ENCODE data around the gene MAP3K15. TPM values are rescaled to one million over a fixed set of nuclear protein-coding genes. Genes with fewer than 3 reads are reported as not detected.
"Not testable (repeated sequence)": the region's sequence is repeated elsewhere in the genome, so short reads cannot be mapped to it uniquely, and the experiment has no call there.

MAP3K15 gene
- total RNA-seq, 2 donors from 2014 or later = 0.15 TPM; not detected in 1

DNA sequence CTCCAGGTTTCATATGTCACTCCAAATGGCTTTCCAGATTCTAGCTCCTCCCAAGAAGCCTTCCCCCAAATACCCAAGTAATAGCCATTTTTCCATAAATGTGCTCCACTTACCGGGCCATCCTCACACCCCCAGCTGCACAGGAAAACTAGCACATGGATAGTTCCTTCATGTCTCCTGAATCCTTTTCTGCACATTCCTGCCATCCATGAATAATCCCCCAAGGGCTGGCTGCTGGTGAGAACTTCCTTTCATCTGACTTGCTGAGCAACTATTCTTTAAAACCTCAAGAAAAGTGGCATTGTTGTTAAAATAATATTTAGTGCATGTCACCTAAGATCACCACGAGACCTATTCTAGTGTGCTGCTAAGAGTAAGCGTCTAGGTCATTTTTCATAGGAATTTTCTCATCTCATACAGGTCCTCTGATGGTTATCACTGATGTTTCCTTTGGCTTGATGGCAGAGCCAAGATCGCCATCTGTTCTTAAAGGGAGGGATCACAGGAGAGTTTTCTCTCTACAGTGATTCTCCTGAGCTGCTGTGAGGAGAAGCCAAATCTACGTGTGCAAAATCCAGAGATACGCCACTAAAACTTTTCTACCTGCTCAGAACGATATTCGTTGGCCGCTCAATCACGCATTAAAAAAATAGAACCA, 71.3 kb downstream of the MAP3K15 start:
- DNase-seq (no peak), ATAC-seq (no peak)
- intact Hi-C loops (cut with DNase I) = no loop called here

GRCh38 chrX:19440713-19441112, 74.6 kb downstream of the MAP3K15 start:
- intact Hi-C loops (cut with DNase I) = no loop called here
- no peak for ATAC-seq

GRCh38 chrX:19422661-19423060, 92.6 kb downstream of the MAP3K15 start:
- intact Hi-C loops (cut with DNase I); ATAC-seq; DNase-seq: not testable (repeated sequence)

More at GRCh38 chrX:19440713-19441112, 74.6 kb downstream of the MAP3K15 start:
- no peak for DNase-seq

DNA sequence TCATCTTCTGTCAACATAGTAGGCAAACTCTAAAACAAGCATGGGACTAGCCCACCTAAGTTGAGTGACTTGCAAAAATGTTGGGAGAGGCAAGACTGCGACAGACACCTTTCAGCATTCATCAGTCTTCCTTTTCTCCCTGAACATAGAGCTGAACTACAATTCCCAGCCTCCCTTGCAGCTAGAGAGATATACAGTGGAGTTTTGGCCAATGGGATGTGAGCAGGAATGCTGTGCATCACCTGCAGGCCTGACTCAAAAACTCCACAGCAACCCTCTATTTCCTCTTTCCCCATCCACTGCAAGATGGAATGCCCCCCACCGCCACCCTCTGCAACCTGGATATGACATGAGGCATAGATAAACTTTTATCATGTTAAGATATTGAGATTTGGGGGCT, 105.0 kb downstream of the MAP3K15 start:
- ATAC-seq (no peak), DNase-seq (no peak)
- intact Hi-C loops (cut with DNase I) = no loop called here

DNA sequence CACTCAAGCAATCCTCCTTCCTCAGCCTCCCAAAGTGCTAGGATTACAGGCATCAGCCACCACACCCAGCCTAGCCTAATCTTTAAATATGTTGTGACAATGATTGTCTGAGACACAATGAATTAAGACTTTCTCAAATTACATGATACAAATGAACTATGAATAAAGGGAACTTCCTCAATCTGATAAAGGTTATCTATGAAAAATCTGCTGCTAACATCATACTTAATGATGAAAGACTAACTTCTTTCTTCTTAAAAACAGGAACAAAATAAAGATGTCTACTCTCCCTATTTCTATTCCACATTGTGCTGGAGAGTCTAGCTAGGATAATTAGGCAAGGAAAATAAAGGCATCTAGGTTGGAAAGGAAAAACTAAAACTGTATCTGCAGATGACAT, 111.6 kb downstream of the MAP3K15 start:
- DNase-seq (no peak), ATAC-seq (no peak)
- intact Hi-C loops (cut with DNase I) = no loop called here

DNA sequence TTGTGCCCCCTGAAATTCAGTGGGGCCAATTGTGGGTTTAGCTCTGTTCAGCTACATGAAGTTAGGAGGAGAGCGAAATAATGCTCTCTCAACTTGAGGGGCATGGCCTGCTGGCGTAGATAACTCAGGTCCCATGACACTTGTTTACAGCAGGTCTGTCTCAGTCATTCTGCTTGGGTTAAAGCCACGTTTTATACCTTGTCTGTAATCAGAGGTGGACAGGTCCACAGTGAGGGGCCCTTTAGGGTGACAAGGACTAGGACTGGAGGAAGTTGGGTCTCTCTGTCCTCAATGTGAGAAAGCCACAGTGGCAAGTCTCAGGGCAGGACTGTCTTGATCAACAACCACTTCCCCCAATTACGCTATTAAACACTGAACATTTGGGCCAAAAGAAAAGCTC, 122.6 kb downstream of the MAP3K15 start:
- ATAC-seq = no peak
- intact Hi-C loops (cut with DNase I) = no loop called here
- no peak for DNase-seq

- intact Hi-C loops (cut with DNase I) = no loop called here
- ATAC-seq = no peak
- DNase-seq = no peak
Measured at GRCh38 chrX:19392078-19392477, 123.2 kb downstream of the MAP3K15 start.

- DNase-seq (no peak), ATAC-seq (no peak)
- intact Hi-C loops (cut with DNase I) = no loop called here
Measured at GRCh38 chrX:19389227-19389845, 126.0 kb downstream of the MAP3K15 start.

DNA sequence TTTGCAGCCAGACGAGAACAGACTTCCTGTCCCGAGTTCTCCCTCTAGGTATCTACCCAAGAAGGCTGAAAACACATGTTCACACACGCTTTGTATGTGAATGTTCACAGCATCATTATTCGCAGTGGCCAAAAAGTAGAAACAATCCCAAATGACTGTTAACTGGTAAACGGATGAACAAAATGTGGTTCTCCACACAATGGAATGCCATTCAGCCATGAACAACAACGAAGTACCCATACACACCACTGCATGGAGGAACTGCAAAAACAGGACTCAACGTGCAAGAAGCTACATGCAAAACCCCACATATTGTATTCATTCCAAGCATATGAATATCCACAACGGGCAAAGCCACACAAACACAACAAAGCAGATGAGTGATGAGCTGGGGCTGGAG, 126.6 kb downstream of the MAP3K15 start:
- DNase-seq (no peak), ATAC-seq (no peak)
- intact Hi-C loops (cut with DNase I) = no loop called here

- ATAC-seq = no peak
- DNase-seq = no peak
- intact Hi-C loops (cut with DNase I) = no loop called here
Measured at GRCh38 chrX:19388064-19388679, 127.1 kb downstream of the MAP3K15 start.

GRCh38 chrX:19386679-19387078, 128.6 kb downstream of the MAP3K15 start:
- ATAC-seq = no peak
- intact Hi-C loops (cut with DNase I) = no loop called here
- no peak for DNase-seq

DNA sequence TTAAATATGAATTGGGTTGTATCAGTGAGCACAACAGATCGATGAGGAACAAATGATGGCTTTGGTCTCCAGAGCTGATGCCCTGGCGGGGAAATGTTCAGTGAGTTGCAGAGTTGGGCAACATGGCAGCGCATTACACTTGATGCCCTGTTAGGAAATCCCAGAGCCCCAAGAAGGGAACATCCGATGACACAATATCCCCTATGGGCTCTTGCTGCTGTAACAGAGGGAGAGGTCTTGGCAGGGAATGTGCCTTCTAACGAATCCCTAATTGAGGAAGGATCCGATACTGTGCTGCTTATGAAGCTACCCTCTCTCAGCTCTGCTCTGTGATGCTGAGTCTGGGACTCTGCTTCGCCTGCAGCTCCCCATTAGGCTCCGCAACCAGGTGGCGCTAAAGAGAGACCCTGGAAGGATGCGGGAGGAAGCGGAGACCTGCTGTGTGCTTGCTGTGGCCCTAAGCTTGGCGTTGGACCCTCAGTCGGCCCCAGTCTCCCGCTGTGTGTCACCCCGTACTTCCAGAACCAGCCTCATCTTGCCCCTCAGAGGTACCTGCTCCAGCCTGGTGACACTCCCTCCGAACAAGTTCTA, 132.7 kb downstream of the MAP3K15 start:
- ATAC-seq (peak; percentile 47 to 65), DNase-seq (no peak)
- intact Hi-C loops (cut with DNase I) = no loop called here

DNA sequence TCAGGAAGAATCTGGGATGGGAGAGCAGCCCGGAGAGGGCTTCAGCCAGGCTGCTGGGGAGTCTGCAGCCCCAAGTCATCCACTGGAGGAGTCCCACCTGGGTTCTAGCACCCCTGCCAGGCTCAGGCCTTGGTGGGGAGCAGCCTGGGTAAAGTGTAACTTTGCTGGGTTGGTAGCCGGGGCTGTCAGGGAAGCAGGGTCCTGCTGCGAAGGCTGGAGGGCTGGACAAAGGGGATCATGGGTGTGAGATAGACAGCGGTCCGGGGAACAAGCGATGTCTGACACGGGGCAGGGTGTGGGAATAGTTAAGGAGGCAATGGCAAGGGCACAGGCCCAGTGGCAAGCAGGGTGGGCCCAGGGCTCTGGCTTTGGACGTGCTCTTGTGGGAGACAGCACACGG, 134.0 kb downstream of the MAP3K15 start:
- intact Hi-C loops (cut with DNase I) = no loop called here
- DNase-seq (no peak), ATAC-seq (no peak)

DNA sequence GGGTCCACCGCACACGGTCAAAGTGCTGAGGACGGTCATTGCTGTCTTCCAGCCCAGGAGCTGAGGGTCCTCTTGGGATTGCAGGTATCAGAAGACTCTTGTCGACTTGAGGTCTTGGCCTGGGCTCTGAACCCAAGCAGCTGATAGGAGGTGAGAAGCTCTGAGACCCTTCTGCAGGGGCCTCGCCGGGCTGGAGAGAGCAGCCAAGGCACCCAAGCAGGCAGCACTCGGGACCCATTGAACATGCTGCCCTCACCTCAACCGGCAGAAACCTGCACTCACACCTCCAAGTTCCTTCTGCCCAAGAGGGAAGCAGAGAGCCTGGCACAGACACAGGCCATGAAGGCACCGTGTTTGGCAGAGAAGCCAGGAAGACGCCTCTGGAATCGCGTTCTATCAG, 137.5 kb downstream of the MAP3K15 start:
- DNase-seq = no peak

DNA sequence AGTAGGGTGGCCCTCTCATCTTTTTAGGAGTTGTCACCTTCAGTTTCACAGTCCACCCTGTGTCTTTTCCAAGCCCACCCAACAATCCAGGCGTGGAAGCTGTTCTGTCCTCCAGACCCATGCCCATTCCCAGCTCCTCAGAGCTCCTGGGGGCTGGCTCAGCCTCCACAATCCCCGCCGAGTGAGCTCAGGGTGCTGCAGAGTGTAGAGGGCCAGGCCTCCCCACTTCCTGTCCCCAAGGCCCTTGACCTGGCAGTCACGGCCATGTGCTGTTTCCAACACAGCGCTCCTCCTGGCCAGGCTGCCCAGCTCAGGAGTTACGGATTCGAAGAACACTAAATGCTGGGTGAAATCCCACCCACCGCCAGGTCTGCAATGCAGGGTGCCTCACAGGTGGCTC, 139.8 kb downstream of the MAP3K15 start:
- intact Hi-C loops (cut with DNase I) = loop anchor here in 1 of 2 donors (10.0 kb wide), 1 partner anchor 159 kb away; no protein-coding TSS in a partner anchor
- no peak for ATAC-seq
- no peak for DNase-seq

More for the DNA sequence above, 137.5 kb downstream of the MAP3K15 start:
- no peak for ATAC-seq
- intact Hi-C loops (cut with DNase I) = loop anchor here in 1 of 2 donors (10.0 kb wide), 1 partner anchor 157 kb away; no protein-coding TSS in a partner anchor

- DNase-seq (no peak), ATAC-seq (no peak)
- intact Hi-C loops (cut with DNase I) = loop anchor here in 1 of 2 donors (5.0 to 10.0 kb wide), 2 partner anchors 161 to 514 kb away; partner anchors contain the start of gene SH3KBP1
Measured at GRCh38 chrX:19373351-19373891, 141.9 kb downstream of the MAP3K15 start.

- intact Hi-C loops (cut with DNase I) = loop anchor here in 1 of 2 donors (5.0 to 10.0 kb wide), 2 partner anchors 162 to 515 kb away; partner anchors contain the start of gene SH3KBP1
- peak; percentile 48 to 63 for ATAC-seq
- peak; percentile 25 for DNase-seq
Measured at GRCh38 chrX:19372547-19373331, 142.6 kb downstream of the MAP3K15 start.

DNA sequence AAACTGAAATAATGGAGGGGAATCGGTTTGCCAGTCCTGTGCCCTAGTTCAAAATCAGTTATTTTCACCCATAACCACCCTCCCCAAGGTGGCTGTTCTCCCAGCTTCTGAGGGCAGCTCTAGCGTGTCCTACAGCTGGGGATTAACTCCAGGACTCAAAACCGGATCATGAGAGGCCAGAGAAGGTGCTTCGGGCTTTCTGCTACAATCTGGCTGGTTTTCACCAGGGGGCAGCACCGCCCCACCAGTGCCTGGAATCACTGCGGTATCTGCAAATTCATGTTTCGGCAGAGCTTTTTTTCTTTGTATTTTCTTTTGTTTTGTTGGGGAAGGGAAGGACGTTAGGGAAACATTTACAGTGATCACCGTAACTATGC, 143.2 kb downstream of the MAP3K15 start:
- ATAC-seq = peak; percentile 62 to 91
- DNase-seq = peak; percentile 53
- intact Hi-C loops (cut with DNase I) = loop anchor here in 1 of 2 donors (5.0 to 10.0 kb wide), 2 partner anchors 163 to 515 kb away; partner anchors contain the start of gene SH3KBP1

DNA sequence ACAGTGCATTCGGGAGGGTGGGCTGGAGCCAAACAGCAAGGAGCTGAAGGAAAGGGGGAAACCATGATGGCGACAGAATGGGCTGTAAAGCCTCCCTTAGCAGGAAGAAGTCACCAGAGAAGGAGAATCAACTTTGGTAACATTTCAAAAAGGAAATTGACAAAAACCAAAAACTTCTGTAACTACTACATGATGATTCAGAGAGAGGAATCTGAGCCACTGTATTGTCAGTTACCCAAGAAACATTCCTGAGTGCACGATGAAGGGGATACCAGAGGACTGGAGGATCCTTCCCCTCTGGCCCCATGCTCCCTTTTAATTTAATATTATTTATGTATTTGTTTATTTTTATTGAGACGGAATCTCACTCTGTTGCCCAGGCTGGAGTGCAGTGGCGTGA, 145.2 kb downstream of the MAP3K15 start:
- DNase-seq = no peak
- intact Hi-C loops (cut with DNase I) = loop anchor here in 1 of 2 donors (5.0 to 10.0 kb wide), 2 partner anchors 165 to 517 kb away; partner anchors contain the start of gene SH3KBP1
- ATAC-seq = no peak

All from left cardiac atrium (tissue), 4 donors.